Kidney epithelial cell (primary cell): ENCODE measurements around the gene ANKIB1. TPM values are rescaled to one million over a fixed set of nuclear protein-coding genes. Genes with fewer than 3 reads are reported as not detected.
A peak's percentile ranks its signal among the peaks of the same experiment; 100 is the strongest.
"Not testable (repeated sequence)": the region's sequence is repeated elsewhere in the genome, so short reads cannot be mapped to it uniquely, and the experiment has no call there.

Source experiments
- DNase-seq: peaks from one replicate; pipeline ENCODE4 v3.0.0-alpha.2; 2010; ENCODE audit warnings: low read depth
- H3K27me3 ChIP-seq: 2 replicates; pipeline ENCODE4 v1.6.0; 2011; ENCODE audit warnings: low read length; ENCODE audit not compliant: control insufficient read depth, insufficient read depth
- H3K36me3 ChIP-seq: 2 replicates; pipeline ENCODE4 v1.5.1; 2011; ENCODE audit warnings: low read length; ENCODE audit not compliant: control insufficient read depth, insufficient read depth
- H3K4me3 ChIP-seq: 2 replicates; pipeline ENCODE4 v1.5.1; 2011; ENCODE audit warnings: low read depth, mild to moderate bottlenecking, control low read depth, low read length
- total RNA-seq: library from RNA; depleted of rRNA; stranded (reverse); fragments of >200 nt; gene quantifications from 2 replicates; pipeline ENCODE4 v1.2.3, GENCODE V29; 2015
- TF ChIP-seq, protein P1 (sequence below): IDR thresholded peaks from 2 replicates; pipeline ENCODE4 v1.5.1; 2011; ENCODE audit warnings: mild to moderate bottlenecking, moderate library complexity, low read length, control low read depth, inconsistent platforms; ENCODE audit not compliant: insufficient read depth, poor library complexity, severe bottlenecking

ANKIB1 gene
- total RNA-seq, 1 donor from 2014 or later: 42.7 TPM

DNA sequence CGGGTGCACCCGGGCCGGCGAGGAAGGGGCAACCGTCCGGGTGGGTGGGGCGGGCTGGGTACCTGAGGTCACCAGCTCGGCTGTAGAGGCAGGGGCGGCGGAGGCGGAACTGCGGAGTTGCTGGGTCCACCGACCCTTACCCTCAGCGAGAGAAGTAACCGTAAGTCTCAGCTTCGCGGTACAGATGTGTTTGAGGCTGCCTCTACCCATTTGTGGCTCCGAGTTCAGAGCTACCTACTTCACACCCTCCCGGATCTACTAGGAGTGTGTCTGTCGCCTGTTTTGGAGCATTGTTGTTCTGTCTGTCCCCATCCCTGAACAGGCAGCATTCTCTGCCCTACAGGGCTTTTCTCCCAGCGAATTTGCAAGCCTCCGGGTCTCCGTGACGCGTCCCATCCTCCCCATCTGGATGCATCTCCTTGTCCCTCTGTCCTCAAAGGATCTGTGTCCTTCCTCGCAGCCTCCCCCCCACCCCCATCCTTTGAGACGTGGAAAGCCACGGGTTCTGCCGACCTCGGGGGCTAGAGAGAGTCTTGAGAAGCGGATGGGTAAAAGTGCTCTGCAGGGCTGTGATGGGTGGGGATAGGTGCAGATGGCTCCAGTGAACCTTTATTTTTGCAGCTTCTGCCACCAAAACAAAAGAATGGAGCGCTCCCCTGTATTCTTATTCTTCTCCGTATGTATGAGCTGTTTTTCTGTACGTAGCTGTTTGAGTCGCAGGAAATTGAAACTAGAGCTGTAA is 757 bp downstream of the ANKIB1 start:
- DNase-seq: no peak
- TF ChIP-seq, protein P1, sequence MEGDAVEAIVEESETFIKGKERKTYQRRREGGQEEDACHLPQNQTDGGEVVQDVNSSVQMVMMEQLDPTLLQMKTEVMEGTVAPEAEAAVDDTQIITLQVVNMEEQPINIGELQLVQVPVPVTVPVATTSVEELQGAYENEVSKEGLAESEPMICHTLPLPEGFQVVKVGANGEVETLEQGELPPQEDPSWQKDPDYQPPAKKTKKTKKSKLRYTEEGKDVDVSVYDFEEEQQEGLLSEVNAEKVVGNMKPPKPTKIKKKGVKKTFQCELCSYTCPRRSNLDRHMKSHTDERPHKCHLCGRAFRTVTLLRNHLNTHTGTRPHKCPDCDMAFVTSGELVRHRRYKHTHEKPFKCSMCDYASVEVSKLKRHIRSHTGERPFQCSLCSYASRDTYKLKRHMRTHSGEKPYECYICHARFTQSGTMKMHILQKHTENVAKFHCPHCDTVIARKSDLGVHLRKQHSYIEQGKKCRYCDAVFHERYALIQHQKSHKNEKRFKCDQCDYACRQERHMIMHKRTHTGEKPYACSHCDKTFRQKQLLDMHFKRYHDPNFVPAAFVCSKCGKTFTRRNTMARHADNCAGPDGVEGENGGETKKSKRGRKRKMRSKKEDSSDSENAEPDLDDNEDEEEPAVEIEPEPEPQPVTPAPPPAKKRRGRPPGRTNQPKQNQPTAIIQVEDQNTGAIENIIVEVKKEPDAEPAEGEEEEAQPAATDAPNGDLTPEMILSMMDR: no peak

DNA sequence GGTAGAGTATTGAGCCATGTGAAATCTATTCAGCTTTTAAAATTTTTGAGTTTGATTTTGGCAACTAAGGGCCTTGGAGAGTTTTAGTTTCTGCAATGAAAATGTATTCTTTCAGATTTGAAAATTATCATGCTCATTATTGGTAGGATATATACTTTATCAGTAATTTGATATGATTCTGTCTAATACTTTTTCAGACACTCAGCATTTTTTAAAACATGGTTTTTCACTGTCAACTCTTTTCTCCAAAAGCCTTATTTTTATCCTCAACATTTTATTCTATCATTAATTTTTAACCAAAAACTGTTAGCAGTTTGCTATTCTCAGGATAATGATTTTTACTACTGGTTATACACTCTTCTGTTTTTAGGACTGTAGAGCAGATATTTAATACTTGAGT is 4.8 kb downstream of the ANKIB1 start:
- H3K36me3 ChIP-seq: no peaks in the 10 kb centered on the region
- H3K4me3 ChIP-seq: no peak overlapping the region
- no peaks in the 10 kb centered on the region for H3K27me3 ChIP-seq
- DNase-seq: no peak
- TF ChIP-seq, protein P1: no peak

More for the DNA sequence above, 757 bp downstream of the ANKIB1 start:
- Histone ChIP-seq H3K4me3 (peak overlapping the region; percentile 78), H3K36me3 (no peaks in the 10 kb centered on the region), H3K27me3 (no peaks in the 10 kb centered on the region)

GRCh38 chr7:92251181-92251580 is 5.4 kb downstream of the ANKIB1 start:
- Histone ChIP-seq H3K4me3 (no peak overlapping the region), H3K27me3 (no peaks in the 10 kb centered on the region), H3K36me3 (no peaks in the 10 kb centered on the region)
- TF ChIP-seq, protein P1: no peak
- DNase-seq: no peak

DNA sequence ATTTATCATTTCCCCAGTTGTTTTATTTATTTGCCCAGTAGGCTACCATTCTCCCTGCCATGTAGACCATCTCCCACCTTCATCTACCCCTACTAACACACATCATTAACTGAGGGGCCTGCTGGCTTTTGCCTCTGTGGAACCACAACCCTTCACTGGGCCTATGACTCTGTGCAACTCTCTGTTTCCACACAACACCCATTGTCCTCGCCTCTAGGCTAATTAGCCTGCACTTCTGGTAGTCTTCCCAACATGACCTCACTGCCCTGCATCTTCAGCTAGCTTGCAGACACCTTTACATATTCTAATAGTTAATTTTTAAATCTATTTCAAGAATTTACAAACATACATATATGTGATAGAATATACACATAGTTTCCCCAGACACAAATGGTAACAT is 7.5 kb downstream of the ANKIB1 start:
- TF ChIP-seq, protein P1: no peak
- H3K27me3 ChIP-seq: no peaks in the 10 kb centered on the region
- DNase-seq: no peak

GRCh38 chr7:92254800-92255199 is 9.0 kb downstream of the ANKIB1 start:
- H3K4me3 ChIP-seq, DNase-seq: not testable (repeated sequence)

More for the DNA sequence above, 7.5 kb downstream of the ANKIB1 start:
- Histone ChIP-seq H3K36me3 (no peaks in the 10 kb centered on the region), H3K4me3 (no peak overlapping the region)

DNA sequence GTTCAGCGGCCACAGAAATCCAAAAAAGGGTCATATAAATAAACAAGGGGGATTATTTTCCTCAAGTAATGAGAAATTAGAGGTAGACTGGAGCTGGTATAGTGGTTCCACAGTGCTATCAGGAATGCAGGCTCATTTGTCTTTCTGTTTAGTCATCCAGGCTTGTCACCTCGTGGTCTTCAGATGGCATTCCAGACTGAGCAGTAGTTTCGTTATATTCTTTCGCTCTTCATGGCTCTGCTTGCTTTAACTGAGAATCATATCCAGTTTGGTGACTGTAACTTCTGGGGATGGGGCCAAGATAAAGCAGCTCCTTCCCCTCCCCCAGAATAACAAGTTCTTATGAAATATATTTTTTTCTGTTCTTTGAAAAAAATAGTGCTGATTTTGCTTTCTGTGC is 9.5 kb downstream of the ANKIB1 start:
- no peak for DNase-seq
- no peaks in the 10 kb centered on the region for H3K27me3 ChIP-seq
- no peak overlapping the region for H3K4me3 ChIP-seq
- H3K36me3 ChIP-seq: no peaks in the 10 kb centered on the region
- TF ChIP-seq, protein P1: no peak

More at GRCh38 chr7:92254800-92255199, 9.0 kb downstream of the ANKIB1 start:
- H3K36me3 ChIP-seq, H3K27me3 ChIP-seq: not testable (repeated sequence)
